Fibroblast of the aortic adventitia (primary cell): Measurements from ENCODE around the gene SPAAR. TPM values are rescaled to one million over a fixed set of nuclear protein-coding genes. Genes with fewer than 3 reads are reported as not detected.
A peak's percentile ranks its signal among the peaks of the same experiment; 100 is the strongest.
"Not testable (repeated sequence)": the region's sequence is repeated elsewhere in the genome, so short reads cannot be mapped to it uniquely, and the experiment has no call there.

Experiments
- DNase-seq: peaks from one replicate; pipeline ENCODE4 v3.0.0-alpha.2; 2010; ENCODE audit warnings: low read depth
- H3K4me3 ChIP-seq: 2 replicates; pipeline ENCODE4 v1.5.1; 2011; ENCODE audit warnings: low read depth, mild to moderate bottlenecking, control low read depth, low read length, moderate library complexity
- CTCF ChIP-seq: IDR thresholded peaks from 2 replicates; pipeline ENCODE4 v1.5.1; 2011; ENCODE audit warnings: mild to moderate bottlenecking, low read length, control low read depth, inconsistent platforms; ENCODE audit not compliant: insufficient read depth
- total RNA-seq: library from RNA; depleted of rRNA; stranded (reverse); fragments of >200 nt; gene quantifications from 2 replicates; pipeline ENCODE4 v1.2.3, GENCODE V29; 2012; ENCODE audit warnings: low replicate concordance

The SPAAR gene
- total RNA-seq, 1 donor = not detected

GRCh38 chr9:35908504-35909125, 675 bp upstream of the SPAAR start:
- TF ChIP-seq CTCF = no peak
- no peak for DNase-seq
- H3K4me3 ChIP-seq = no peak overlapping the region

GRCh38 chr9:35909687-35910612, 660 bp downstream of the SPAAR start:
- no peak overlapping the region for H3K4me3 ChIP-seq
- TF ChIP-seq CTCF = no peak
- no peak for DNase-seq

GRCh38 chr9:35910613-35911359, 1.5 kb downstream of the SPAAR start:
- TF ChIP-seq CTCF = peak; percentile 58
- no peak overlapping the region for H3K4me3 ChIP-seq
- peak; percentile 69 for DNase-seq

- DNase-seq = no peak
- no peak for TF ChIP-seq CTCF
- H3K4me3 ChIP-seq = no peak overlapping the region
Observed at GRCh38 chr9:35911690-35912089, 2.4 kb downstream of the SPAAR start.

- TF ChIP-seq CTCF = no peak
- DNase-seq = no peak
- no peak overlapping the region for H3K4me3 ChIP-seq
Observed at GRCh38 chr9:35912791-35913400, 3.6 kb downstream of the SPAAR start.

- not testable (repeated sequence) for H3K4me3 ChIP-seq, DNase-seq
Observed at GRCh38 chr9:35913429-35913828, 4.1 kb downstream of the SPAAR start.
